Peyer's patch (tissue), 4 donors: ENCODE results near the gene ACTRT3.

Experiments
- POLR2A ChIP-seq, 2 donors: fragments of 450-650 bp; IDR thresholded peaks; one replicate each; pipeline ENCODE4 v1.5.1; 2017; ENCODE audit warnings: antibody characterized with exemption in 2 of 2, mild to moderate bottlenecking in 2 of 2, moderate library complexity in 2 of 2
- TF ChIP-seq, protein P1 (sequence below), 6 experiments: fragments of 450-650 bp in 4 of 6; fragments of 200-600 bp in 2 of 6; sonication (generic) in 1 of 6; IDR thresholded peaks; one replicate each; pipeline ENCODE4 v1.5.1; 2017 to 2019; ENCODE audit warnings: antibody characterized with exemption in 6 of 6, mild to moderate bottlenecking in 3 of 6, moderate library complexity in 1 of 6

DNA sequence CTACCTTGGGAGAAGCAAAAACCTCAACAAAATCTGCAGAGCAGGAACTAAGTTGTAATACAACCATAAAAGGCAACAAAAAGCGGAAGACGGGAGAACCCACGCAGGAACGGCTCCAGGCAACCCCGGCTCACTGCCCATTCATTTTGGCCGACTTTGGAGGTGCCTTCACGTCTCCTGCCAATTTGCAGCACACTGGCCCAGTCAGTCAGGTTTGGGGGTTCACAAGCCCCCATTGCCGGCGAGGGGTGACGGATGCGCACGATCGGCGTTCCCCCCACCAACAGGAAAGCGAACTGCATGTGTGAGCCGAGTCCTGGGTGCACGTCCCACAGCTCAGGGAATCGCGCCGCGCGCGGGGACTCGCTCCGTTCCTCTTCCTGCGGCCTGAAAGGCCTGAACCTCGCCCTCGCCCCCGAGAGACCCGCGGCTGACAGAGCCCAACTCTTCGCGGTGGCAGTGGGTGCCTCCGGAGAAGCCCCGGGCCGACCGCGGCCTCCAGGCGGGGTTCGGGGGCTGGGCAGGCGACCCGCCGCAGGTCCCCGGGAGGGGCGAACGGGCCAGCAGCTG is 5.0 kb downstream of the ACTRT3 start:
- TF ChIP-seq, protein P1, sequence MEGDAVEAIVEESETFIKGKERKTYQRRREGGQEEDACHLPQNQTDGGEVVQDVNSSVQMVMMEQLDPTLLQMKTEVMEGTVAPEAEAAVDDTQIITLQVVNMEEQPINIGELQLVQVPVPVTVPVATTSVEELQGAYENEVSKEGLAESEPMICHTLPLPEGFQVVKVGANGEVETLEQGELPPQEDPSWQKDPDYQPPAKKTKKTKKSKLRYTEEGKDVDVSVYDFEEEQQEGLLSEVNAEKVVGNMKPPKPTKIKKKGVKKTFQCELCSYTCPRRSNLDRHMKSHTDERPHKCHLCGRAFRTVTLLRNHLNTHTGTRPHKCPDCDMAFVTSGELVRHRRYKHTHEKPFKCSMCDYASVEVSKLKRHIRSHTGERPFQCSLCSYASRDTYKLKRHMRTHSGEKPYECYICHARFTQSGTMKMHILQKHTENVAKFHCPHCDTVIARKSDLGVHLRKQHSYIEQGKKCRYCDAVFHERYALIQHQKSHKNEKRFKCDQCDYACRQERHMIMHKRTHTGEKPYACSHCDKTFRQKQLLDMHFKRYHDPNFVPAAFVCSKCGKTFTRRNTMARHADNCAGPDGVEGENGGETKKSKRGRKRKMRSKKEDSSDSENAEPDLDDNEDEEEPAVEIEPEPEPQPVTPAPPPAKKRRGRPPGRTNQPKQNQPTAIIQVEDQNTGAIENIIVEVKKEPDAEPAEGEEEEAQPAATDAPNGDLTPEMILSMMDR (IDR thresholded peaks at IDR 0.05): peak in 1 of 6 experiments; percentile 4
- no peak for TF ChIP-seq POLR2A (IDR thresholded peaks at IDR 0.05)
